Measurements from ENCODE around the gene CENPM. TPM values are rescaled to one million over a fixed set of nuclear protein-coding genes. Genes with fewer than 3 reads are reported as not detected.
A peak's percentile ranks its signal among the peaks of the same experiment; 100 is the strongest.

The CENPM gene
- total and polyA plus RNA-seq, 2 experiments from 2014 or later = 50.0 to 61.6 TPM

DNA sequence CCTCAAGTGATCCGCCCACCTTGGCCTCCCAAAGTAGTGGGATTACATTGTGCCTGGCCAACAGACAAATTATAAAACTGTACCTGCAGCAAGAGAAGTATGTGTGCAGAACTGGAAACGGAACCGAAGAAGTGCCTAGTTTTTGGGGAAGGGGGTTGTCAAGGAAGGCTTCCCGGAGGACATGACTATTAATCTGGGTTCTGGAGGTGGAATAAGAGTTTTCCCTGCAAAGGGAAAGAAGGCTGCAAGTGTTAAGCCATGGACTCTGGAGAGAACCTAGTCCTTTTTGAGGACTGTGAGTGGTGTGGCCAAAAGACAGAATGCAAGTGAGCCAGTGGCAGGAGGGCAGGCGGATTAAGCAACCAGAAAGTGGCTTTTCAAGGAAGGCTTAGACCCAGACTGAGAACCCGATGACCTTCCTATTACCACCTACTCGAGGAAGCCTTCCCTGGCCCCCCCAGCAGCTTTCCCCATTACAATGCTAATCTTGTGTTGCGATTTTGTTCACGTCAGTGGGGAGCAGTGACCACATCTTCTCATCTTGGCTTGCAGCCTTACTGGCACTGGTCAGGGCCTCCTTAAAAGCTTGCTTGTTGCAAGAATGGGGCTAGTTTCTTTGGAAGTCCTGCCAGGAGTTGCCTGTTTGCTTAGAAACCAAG, 16.6 kb upstream of the CENPM start:
- Histone ChIP-seq H3K27me3 (ENCODE audit: insufficient read depth) (no peaks in the 10 kb centered on the region; the same call in 1 of the 2 replicates), H3K9me2 (ENCODE audit: insufficient read depth) (no peaks in the 10 kb centered on the region), H3K27ac (ENCODE audit: low read depth) (no peak overlapping the region), H4K20me1 (replicated peaks; ENCODE audit: insufficient read depth) (no peaks in the 10 kb centered on the region), H3K36me3 (ENCODE audit: insufficient read depth) (no peaks in the 10 kb centered on the region), H3K4me1 (ENCODE audit: insufficient read depth) (no peaks in the 10 kb centered on the region; the same call in 1 of the 2 replicates), H2AFZ (no peak overlapping the region), H3K79me2 (replicated peaks; ENCODE audit: insufficient read depth) (no peaks in the 10 kb centered on the region), H3F3A (replicated peaks; ENCODE audit: low read depth) (0 out of 2 replicates have a peak, but pooled peaks cover 2% of the 10 kb centered on the region), H3K4me2 (no peak overlapping the region), H3K4me3 (no peak overlapping the region)
- H3K4me1 Mint-ChIP-seq = peaks cover 17% of the 10 kb centered on the region
- no peaks in the 10 kb centered on the region for H3K36me3 Mint-ChIP-seq (ENCODE audit: low read depth)
- no peak overlapping the region for H3K27ac Mint-ChIP-seq
- no peak overlapping the region for H3K4me3 Mint-ChIP-seq
- peaks cover 15% of the 10 kb centered on the region for H3K27me3 Mint-ChIP-seq (ENCODE audit: insufficient read depth, low read depth, poor library complexity)
- TF ChIP-seq ZNF114 (CRISPR knock-in tag; IDR thresholded peaks at IDR 0.05) (no peak), ETS1 (IDR thresholded peaks at IDR 0.05) (no peak), STAT1 (IDR thresholded peaks at IDR 0.05; ENCODE audit: unreplicated experiment) (no peak), CTCF (conservative IDR thresholded peaks at IDR 0.05; ENCODE audit: low read depth in 2 of 2) (no peak), EZH2phosphoT487 (IDR thresholded peaks at IDR 0.05; ENCODE audit: unreplicated experiment) (no peak), JUNB (IDR thresholded peaks at IDR 0.05; ENCODE audit: unreplicated experiment) (no peak)
- DNase-seq (ENCODE audit: low spot score) = no peak
- H3K9me3 Mint-ChIP-seq = peaks cover 9% of the 10 kb centered on the region; the same call in 1 of the 3 replicates
- peak; percentile 34 for ATAC-seq

GRCh38 chr22:41957941-41958556, 11.1 kb upstream of the CENPM start:
- no peak overlapping the region for H3K27ac ChIP-seq (ENCODE audit: low read depth)
- peaks cover 22% of the 10 kb centered on the region for H3K27me3 Mint-ChIP-seq (ENCODE audit: insufficient read depth, low read depth, poor library complexity)
- peaks cover 2% of the 10 kb centered on the region; the same call in 2 of the 3 replicates for H3K36me3 Mint-ChIP-seq (ENCODE audit: low read depth)
- peak overlapping the region; percentile 50; the same call in 1 of the 2 replicates for H3K4me3 ChIP-seq
- H3F3A ChIP-seq (replicated peaks; ENCODE audit: low read depth) = no peaks in the 10 kb centered on the region
- peak overlapping the region; percentile 55; the same call in 2 of the 3 replicates for H3K4me3 Mint-ChIP-seq
- H3K4me2 ChIP-seq = peak overlapping the region; percentile 77
- peak; percentile 75 for ATAC-seq
- peaks cover 7% of the 10 kb centered on the region for H3K4me1 Mint-ChIP-seq
- no peaks in the 10 kb centered on the region for H3K36me3 ChIP-seq (ENCODE audit: insufficient read depth)
- no peaks in the 10 kb centered on the region for H3K9me2 ChIP-seq (ENCODE audit: insufficient read depth)
- H3K79me2 ChIP-seq (replicated peaks; ENCODE audit: insufficient read depth) = no peaks in the 10 kb centered on the region
- peaks cover 3% of the 10 kb centered on the region; the same call in 1 of the 2 replicates for H3K27me3 ChIP-seq (ENCODE audit: insufficient read depth)
- H3K9me3 Mint-ChIP-seq = peaks cover 3% of the 10 kb centered on the region; the same call in 2 of the 3 replicates
- H3K4me1 ChIP-seq (ENCODE audit: insufficient read depth) = peaks cover 3% of the 10 kb centered on the region; the same call in 1 of the 2 replicates
- peak; percentile 57 for DNase-seq (ENCODE audit: low spot score)
- no peak overlapping the region for H3K27ac Mint-ChIP-seq
- H4K20me1 ChIP-seq (replicated peaks; ENCODE audit: insufficient read depth) = no peaks in the 10 kb centered on the region
- H2AFZ ChIP-seq = peak overlapping the region; percentile 96
- no peak for TF ChIP-seq ETS1 (IDR thresholded peaks at IDR 0.05)
- no peak for TF ChIP-seq NANOG (IDR thresholded peaks at IDR 0.05; ENCODE audit: borderline replicate concordance)
- no peak for TF ChIP-seq ZNF114 (CRISPR knock-in tag; IDR thresholded peaks at IDR 0.05)
- TF ChIP-seq CTCF (conservative IDR thresholded peaks at IDR 0.05; ENCODE audit: low read depth in 2 of 2) = no peak
- TF ChIP-seq EZH2phosphoT487 (IDR thresholded peaks at IDR 0.05; ENCODE audit: unreplicated experiment) = no peak
- no peak for TF ChIP-seq EZH2 (IDR thresholded peaks at IDR 0.05; ENCODE audit: low read depth, unreplicated experiment)
- TF ChIP-seq POLR2AphosphoS5 (IDR thresholded peaks at IDR 0.05; ENCODE audit: low read depth) = no peak
- no peak for TF ChIP-seq STAT1 (IDR thresholded peaks at IDR 0.05; ENCODE audit: unreplicated experiment)
- TF ChIP-seq CREB1 (CRISPR knock-in tag; IDR thresholded peaks at IDR 0.05; ENCODE audit: low read depth) = no peak
- no peak for TF ChIP-seq JUNB (IDR thresholded peaks at IDR 0.05; ENCODE audit: unreplicated experiment)

Data from GM23338 (cell line).